ENCODE results near the gene KIFC1.

Gene KIFC1

DNA sequence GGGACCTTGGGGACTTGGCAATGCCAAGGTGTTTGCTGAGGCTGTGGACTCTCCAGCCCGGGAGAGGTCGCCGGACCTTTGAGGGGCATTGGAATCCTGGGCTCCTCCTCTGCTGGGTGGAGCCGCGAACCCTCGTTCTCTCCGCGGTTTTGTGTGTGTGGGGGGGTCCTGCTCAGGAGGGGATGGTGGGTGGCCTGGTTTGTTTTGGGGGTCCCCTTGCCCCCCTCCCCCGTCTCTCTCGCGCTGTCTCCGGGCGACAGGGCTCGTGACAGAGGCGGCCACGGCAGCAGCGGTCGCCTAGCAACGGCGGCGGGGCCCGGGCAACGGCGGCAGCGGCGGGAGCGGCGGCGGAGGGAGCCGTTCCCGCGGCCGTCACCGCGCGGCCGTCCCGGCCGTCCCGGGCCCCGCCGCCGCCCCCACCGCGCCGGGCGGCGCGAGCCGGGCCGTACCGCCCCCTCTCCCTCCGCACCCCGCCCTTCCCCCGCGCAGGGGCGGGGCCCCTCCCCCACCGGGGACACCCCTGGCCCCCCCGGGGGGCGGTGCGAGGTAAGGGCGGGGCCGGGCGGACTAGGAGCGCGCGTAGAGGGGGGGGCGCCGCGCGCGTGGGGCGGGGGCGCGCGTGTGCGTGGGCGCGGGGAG is 36.1 kb downstream of the KIFC1 start:
- peak; percentile 58 to 67 for DNase-seq

DNA sequence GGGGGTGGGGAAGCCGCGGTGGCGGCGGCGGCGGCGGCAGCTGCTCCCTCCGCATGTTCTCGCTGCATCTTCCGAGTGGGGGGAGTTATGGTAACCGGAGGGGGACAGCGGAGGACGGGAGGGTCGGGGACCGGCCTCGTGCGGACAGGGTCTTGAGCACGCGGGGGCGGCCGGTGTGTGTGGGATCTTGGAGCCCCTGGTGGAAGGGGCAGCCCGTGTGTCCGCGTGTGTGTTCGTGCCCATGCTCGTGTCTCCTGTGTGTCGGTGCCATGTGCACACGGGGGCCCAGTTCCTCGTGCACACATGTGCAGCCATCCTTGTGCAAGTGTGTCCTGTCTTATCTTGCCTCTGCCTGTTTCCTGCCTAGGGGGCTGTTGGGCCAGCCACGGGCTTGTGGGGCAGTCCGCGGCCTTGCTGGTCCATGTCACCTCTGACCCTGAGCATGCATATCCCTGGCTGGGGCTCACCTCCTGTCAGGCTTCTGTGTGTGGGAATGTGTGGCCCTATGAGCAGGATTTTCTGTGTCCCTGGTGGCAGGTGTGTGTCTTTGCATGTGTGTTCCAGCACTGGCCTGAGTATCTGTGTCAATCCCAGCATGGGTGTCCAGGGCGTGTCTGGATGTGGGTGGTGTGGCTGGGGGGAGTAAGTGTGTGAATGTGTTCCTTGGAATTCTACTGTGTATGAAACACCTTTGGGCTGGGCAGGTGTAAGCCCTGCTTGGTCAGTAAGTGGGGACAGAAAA is 36.8 kb downstream of the KIFC1 start:
- peak; percentile 42 to 52 for DNase-seq

DNA sequence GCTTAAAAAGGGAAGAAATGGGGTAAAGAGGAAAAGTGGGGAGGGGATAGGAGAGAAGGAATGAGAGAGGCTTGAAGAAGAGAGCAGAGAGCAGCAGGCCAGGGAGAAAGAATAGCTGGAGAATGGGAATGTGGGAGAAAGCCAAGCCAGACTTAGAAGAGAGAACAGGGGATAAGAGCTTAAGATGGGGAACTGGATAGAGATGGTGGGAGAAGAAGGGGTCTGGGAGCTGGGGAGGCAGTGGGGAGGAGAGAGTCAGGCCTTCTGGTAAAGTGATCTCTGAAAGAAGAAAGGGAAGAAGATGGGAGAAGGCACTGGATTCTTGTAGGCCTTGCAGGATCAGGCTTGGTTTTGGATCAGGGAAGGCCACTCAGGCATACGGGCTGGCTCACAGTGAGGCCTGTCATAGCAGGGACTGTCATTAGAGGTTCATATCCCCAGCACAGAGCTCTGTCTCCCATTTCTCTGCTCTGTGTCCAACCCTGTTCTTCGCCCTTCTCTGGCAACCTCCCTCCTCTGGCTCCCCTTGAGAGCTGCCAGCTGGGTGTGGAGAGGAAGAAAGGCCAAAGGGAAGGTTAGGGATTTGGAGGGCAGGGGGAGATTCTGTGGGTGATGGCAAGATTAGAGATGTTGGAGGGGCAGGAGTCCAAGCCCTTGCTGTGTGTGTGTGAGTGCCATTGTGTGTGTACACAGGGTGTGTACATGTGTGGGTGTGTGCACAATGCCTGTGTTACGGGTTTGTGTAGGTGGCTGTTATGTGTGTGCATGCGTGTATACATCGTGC is 37.5 kb downstream of the KIFC1 start:
- no peak for DNase-seq

DNA sequence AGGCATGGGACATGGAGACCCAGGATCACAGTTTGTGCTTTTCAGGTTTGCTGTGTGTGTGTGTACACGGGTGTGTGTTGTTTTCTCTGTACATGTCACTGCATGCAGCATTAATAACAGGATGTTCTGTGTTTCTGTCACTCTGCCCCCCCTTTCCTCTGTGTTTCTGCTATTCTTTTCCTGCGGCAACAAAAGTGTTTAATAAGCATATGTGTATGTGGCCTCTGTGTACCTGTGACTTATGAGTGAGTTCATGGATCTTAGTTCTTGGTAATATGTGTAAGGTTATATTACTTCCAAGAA is 38.1 kb downstream of the KIFC1 start:
- no peak for DNase-seq

DNA sequence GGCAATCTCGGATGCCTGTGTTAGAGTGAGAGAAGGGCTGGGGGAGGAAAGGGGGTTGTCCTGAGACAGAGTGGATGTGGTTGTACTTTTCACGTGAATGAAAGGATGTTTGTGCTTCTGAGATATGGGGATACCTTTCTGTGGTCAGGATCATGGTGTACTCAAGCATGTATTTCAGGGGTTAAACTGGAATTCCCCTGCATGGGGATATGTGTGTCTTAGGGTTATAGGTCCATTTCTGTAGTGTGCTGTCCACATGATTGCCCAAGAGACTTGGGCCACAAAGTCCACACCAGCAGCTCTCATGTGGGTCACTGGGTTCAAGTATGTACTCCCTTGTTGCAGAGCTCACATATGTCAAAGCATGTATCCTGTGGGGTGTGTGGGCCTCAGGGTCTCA is 38.7 kb downstream of the KIFC1 start:
- DNase-seq = no peak

DNA sequence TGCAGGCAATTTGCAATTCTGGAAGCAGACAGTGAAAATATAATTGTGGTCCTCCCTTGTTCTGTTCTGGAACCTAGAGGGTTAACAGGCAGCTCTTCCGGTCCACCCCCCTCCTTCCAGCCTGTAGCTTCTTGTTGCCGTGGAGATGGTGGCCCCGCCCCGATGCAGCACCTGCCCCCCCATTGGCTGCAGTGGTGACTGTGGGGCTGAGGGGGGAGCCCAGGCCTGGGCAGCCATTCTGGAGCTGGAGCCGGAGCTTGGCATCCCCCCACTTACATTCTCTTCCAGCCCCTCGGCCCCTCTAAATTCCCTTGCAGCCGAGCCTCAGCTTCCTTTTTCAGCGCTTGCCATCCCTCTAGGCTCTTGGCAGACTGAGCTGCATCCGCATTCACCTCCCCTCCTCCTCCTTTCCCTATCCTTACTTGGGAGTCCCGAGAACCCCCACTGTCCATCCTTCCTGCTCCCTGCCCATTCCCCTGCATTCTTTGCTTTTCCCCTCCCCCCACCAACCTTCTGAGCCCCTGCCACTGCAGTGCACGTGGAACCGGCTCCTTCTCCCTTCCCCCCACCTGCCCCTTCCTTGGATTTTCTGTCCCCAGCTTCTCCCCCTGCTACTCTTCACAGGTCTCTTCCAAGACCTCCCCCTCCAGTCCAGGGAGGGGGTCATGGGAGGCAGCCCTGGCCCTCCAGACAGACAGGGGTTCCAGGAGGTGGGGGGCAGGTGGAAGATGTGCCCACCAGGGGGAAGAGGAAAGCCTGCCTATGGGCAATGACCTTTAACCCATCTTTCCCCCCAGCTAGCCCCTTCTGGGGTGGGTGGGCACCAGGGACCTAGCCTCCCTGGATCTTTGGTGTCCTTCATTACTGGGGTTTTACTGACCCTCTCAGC is 39.6 kb downstream of the KIFC1 start:
- peak; percentile 79 to 80 for DNase-seq

DNA sequence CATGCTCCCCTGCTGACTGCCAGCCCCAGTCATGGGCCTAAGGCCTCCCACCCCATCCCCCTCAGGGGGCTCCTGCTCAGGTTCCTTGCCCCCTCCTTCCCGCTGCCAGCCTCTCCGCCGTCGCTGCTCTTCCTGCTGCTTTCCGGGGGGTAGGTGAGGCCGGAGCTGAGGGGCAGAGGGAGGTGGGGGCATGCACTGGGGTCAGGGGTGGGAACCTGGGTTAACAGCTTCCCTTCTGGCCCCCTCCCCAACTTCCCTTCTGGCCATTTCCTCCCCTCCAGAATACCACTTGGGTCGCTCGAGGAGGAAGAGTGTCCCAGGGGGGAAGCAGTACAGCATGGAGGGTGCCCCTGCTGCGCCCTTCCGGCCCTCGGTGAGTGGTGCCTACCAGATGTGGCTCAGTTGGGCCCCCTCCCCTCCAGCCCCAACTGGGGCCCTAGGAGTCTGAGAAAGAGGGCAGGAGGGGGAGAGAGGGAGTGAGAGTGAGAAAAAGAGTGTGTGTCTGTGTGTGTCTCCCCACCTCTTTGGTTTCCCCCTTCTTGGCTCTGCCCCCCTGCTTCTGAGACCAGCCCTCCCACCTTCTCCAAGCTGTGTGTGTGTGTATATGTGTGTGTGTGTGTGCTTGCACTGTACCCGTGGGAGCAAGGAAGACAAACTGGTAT is 40.4 kb downstream of the KIFC1 start:
- no peak for DNase-seq

DNA sequence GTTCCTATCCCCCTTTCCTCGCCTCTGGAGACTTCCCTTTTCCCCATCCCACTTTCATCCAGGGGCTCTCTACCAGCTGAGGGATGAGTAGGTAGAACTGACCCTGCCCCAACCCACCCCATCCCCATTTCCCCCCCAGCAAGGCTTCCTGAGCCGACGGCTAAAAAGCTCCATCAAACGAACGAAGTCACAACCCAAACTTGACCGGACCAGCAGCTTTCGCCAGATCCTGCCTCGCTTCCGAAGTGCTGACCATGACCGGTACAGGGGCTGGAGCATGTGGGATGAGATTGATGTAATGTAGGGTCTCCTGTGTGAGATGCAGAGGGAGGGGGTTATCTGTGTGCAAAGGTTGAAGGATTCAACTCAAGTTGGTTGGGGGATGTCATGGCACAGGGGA is 40.9 kb downstream of the KIFC1 start:
- no peak for DNase-seq

DNA sequence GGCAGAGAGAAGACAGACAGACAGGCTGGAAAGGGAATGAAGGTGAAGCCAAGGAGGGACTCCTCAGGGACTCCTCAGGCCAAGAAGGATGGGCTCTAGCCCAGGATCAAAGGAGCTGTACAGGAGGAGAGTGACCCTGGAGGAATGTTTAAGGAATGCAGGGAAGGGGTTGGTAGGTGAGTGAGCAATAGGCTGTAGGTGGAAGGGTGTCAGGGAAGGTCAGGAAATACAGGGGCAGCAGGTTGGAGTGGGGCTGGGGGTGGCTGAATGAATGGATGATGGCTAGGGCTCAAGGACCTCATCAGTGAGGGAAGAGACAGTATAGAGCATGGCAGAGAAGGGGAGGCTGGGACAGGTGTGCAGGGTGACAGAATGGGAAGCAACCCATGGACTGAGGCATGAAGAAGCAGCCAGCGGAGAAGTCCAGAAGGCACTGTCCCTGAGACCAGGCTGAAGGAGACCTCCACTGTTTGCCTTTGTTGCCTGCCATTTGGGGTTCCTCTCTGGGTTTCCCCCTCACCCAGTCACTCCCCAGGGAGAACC is 41.4 kb downstream of the KIFC1 start:
- no peak for DNase-seq

DNA sequence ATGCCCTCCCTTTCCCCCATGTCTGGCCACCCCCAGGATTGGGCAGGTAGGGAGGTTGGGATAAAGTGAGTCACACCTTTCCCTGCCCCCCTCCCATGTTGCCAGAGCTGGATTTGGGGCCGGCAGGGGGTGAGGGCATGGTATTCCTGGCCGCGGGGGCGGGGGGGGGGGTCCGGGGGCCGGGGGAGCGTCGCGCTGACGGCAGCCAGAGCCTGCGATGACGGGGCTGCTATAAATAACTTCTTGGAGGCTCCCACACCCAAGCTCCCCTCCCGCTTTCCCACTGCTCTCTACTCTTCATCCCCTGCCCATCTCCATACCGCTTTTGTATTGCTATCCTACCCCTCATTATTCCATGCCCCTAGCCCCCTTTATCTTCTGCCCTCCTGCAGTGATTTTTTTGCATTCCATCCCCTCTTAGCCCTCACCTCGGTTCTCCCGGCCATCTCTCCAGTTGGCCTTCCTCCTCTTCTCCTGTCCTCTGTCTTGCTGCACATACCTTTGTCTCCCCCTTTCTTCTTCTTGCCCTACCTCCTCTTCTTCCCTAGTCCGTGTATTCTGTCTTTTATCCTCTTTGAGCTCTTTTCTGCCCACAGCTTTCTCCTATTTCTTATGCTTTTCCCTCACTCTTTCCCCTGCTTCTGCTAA is 42.0 kb downstream of the KIFC1 start:
- DNase-seq = no peak

DNA sequence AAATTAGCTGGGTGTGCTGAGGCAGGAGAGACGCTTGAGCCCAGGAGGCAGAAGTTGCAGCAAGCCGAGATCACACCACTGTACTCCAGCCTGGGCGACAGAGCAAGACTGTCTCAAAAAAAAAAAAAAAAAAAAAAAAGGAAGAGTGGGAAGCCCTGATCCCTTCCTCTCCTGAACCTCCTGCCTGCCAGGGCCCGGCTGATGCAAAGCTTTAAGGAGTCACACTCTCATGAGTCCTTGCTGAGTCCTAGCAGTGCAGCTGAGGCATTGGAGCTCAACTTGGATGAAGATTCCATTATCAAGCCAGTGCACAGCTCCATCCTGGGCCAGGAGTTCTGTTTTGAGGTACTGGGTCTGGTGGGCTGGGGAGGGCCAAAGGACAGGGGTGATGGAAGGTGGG is 43.3 kb downstream of the KIFC1 start:
- DNase-seq = no peak

DNA sequence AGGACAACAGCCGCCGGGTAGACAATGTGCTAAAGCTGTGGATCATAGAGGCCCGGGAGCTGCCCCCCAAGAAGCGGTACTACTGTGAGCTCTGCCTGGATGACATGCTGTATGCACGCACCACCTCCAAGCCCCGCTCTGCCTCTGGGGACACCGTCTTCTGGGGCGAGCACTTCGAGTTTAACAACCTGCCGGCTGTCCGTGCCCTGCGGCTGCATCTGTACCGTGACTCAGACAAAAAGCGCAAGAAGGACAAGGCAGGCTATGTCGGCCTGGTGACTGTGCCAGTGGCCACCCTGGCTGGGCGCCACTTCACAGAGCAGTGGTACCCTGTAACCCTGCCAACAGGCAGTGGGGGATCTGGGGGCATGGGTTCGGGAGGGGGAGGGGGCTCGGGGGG is 46.0 kb downstream of the KIFC1 start:
- DNase-seq = no peak

DNA sequence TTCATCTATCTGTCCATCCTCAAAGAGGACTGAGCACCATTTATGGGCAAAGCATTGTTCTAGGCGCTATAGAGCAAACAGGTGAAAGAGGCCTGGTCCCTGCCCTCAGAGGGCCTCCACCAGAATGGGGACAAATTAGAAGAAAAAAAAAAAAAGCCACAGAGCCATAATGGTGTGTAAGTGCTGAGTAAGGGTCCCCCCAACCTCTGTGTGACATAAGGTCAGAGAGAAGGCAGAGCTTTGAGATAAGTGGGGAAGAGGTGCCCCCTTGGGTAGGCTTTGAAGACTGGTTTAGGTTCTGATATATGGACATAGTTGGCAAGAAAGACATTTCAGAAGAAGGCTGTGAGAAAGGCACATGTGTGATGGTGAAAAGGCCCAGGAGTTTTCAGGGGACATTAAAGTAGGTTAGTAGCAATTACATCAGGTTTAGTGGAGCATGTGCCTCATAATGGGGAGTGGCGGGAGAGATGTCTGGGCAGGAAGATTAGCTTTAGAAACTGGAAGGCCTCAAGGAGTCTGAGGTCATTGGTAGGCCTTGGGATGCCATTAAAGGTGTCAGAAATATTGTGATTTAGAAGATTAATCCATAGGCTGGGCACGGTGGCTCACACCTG is 47.5 kb downstream of the KIFC1 start:
- no peak for DNase-seq

DNA sequence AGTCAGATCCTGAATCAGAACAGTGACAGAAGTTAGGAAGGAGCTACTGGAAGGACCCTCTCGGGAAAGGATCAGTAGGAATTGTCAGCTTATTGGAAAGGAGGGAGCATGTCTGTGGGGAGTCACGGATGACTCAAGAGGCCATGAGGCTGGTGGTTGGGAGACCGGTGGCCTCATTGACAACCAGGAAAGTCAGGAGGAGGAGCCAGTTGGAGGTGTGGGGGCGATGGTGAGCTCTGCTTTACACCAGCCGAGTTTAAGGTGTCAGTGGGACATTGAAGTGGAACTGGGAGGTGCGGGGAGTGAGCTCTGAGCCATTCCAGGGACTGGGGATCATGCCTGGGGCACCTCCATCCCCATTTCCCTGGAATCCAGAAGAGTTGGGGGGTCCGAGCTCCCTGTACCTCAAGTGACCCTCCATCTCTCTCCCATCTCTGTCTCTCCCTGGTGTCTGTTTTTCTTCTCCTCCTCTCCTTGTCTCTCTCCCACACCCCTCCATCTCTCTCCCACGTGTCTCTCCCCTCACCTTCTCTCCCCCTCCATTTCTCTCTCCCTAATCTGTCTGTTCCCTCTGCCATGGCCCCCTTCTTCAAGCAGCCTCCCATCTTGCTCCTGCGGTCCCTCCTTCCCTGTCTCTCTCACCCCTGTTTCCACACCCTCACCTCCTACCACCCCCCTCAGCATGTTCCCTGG is 48.5 kb downstream of the KIFC1 start:
- no peak for DNase-seq

DNA sequence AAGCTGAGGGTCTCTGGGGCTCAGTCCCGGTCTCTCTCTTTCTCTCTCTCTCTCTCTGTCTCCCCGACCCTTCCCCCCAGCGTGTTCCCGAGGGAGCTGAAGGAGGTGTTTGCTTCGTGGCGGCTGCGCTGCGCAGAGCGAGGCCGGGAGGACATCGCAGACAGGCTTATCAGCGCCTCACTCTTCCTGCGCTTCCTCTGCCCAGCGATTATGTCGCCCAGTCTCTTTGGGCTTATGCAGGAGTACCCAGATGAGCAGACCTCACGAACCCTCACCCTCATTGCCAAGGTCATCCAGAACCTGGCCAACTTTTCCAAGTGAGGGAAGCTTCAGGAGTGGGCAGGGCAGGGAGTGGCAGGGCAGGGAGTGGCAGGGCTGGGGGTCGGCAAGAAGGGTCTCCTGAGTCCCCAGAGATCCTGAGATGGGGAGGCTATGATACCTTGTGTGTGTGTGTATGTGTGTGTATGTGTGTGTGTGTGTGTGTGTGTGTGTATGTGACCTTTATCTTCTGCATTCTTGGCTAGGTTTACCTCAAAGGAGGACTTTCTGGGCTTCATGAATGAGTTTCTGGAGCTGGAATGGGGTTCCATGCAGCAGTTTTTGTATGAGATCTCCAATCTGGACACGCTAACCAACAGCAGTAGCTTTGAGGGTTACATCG is 49.2 kb downstream of the KIFC1 start:
- DNase-seq = no peak

DNA sequence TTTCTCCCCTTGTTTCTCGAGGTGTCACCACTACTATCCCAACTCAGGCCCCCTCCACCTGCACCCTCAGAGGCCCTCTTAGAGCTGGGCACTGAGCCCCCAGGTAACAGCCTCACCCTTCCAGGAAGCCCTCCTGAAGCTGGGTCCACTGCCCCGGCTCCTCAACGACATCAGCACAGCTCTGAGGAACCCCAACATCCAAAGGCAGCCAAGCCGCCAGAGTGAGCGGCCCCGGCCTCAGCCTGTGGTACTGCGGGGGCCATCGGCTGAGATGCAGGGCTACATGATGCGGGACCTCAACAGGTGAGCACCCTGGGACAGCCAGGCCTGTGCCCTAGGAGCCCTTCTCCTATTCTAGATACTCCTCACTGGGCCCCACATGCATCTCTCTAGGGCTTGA is 49.8 kb downstream of the KIFC1 start:
- no peak for DNase-seq

DNA sequence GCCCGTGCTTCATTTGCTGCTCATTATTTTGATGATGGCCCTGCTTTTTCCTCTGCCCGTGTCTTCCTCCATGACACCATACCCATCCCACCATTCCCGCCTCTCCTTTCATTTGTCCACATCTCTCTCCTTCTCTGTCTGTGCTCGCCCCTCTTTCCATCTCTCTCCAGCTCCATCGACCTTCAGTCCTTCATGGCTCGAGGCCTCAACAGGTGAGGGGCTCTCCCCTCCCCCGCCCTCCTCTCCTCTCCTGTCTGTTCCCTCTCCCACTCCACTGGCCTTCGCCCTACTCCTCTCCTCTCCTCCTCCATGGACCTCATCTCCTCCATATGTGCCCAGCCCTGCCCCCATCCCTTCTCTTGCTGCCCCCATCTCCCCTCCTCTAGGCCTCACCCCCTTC is 50.7 kb downstream of the KIFC1 start:
- DNase-seq = no peak

DNA sequence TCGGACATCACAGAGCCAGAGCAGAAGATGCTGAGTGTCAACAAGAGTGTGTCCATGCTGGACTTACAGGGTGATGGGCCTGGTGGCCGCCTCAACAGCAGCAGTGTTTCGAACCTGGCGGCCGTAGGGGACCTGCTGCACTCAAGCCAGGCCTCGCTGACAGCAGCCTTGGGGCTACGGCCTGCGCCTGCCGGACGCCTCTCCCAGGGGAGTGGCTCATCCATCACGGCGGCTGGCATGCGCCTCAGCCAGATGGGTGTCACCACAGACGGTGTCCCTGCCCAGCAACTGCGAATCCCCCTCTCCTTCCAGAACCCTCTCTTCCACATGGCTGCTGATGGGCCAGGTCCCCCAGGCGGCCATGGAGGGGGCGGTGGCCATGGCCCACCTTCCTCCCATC is 51.4 kb downstream of the KIFC1 start:
- no peak for DNase-seq

DNA sequence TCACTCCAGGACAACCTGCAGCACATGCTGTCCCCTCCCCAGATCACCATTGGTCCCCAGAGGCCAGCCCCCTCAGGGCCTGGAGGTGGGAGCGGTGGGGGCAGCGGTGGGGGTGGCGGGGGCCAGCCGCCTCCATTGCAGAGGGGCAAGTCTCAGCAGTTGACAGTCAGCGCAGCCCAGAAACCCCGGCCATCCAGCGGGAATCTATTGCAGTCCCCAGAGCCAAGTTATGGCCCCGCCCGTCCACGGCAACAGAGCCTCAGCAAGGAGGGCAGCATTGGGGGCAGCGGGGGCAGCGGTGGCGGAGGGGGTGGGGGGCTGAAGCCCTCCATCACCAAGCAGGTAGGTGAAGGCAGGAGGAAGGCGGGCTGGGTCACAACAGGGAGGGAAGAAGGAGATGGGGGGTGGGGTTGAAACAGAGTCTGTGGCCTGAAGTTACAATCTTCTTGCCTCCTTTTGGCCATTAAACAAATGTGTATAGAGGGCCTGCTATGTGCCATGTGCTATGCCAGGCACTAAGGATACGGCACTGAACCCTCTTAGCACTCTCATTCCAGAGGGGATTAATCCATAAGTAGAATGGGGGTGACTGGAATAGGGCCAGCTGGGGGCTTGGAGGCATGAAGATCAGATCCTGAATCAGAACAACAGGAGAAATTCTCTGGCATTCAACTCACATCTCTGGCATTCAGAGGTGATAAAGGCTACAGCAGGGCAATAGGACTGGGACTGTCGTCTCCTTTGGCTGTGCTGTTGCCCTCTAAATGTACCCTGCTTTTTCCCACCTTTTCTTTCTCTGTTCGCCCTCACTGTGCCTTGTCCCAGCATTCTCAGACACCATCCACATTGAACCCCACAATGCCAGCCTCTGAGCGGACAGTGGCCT is 52.2 kb downstream of the KIFC1 start:
- DNase-seq = no peak
